Measurements from ENCODE around the gene ZNF521. TPM values are rescaled to one million over a fixed set of nuclear protein-coding genes. Genes with fewer than 3 reads are reported as not detected.

The ZNF521 gene
- polyA plus RNA-seq, 1 experiment = 25.9 TPM

- Histone ChIP-seq H3K27ac (ENCODE audit: low read depth, low read length) (no peak overlapping the region), H3K4me3 (ENCODE audit: low read depth, low read length) (no peak overlapping the region), H3K9me3 (ENCODE audit: control insufficient read depth, insufficient read depth, low read length) (no peaks in the 10 kb centered on the region), H3K27me3 (ENCODE audit: control insufficient read depth, insufficient read depth, low read length) (peaks cover 10% of the 10 kb centered on the region)
- POLR2A ChIA-PET = no interaction called here
- no peak for TF ChIP-seq CTCF (IDR thresholded peaks at IDR 0.05; ENCODE audit: low read depth, low read length)
- CTCF ChIA-PET = interaction anchor here (1.1 kb wide), 1 partner anchor 462 kb away, joined by 3 read pairs; no protein-coding TSS in a partner anchor
- no peak for DNase-seq (ENCODE audit: low read depth, low spot score)
Measured at GRCh38 chr18:25370391-25370790, 18.4 kb upstream of the ZNF521 start.

- POLR2A ChIA-PET = no interaction called here
- Histone ChIP-seq H3K27ac (ENCODE audit: low read depth, low read length) (no peak overlapping the region), H3K9me3 (ENCODE audit: control insufficient read depth, insufficient read depth, low read length) (no peaks in the 10 kb centered on the region), H3K27me3 (ENCODE audit: control insufficient read depth, insufficient read depth, low read length) (peaks cover 9% of the 10 kb centered on the region), H3K4me3 (ENCODE audit: low read depth, low read length) (no peak overlapping the region)
- TF ChIP-seq CTCF (IDR thresholded peaks at IDR 0.05; ENCODE audit: low read depth, low read length) = no peak
- CTCF ChIA-PET = no interaction called here
- no peak for DNase-seq (ENCODE audit: low read depth, low spot score)
Measured at GRCh38 chr18:25365242-25365641, 13.3 kb upstream of the ZNF521 start.

DNA sequence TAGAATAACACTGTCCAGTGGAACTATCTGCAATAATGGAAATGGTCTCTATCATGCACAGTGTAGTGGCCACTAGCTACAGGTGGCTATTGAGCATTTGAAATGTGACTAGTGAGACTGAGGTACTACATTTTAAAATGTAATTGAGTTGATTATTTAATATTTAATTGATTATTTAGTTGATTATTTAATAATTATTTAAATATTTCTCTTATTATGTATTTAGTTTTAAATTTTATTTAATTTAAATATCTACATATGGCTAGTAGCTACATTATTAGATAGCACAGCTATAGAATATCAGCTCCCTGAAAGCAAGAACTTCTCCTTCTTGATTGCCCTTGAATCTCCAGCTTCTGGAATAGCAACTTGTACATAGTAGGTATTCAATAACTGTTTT is 12.8 kb upstream of the ZNF521 start:
- DNase-seq (ENCODE audit: low read depth, low spot score) = no peak
- Histone ChIP-seq H3K27me3 (ENCODE audit: control insufficient read depth, insufficient read depth, low read length) (peaks cover 9% of the 10 kb centered on the region), H3K4me3 (ENCODE audit: low read depth, low read length) (no peak overlapping the region), H3K9me3 (ENCODE audit: control insufficient read depth, insufficient read depth, low read length) (no peaks in the 10 kb centered on the region), H3K27ac (ENCODE audit: low read depth, low read length) (no peak overlapping the region)
- ChIA-PET POLR2A (no interaction called here), CTCF (no interaction called here)
- TF ChIP-seq CTCF (IDR thresholded peaks at IDR 0.05; ENCODE audit: low read depth, low read length) = no peak

DNA sequence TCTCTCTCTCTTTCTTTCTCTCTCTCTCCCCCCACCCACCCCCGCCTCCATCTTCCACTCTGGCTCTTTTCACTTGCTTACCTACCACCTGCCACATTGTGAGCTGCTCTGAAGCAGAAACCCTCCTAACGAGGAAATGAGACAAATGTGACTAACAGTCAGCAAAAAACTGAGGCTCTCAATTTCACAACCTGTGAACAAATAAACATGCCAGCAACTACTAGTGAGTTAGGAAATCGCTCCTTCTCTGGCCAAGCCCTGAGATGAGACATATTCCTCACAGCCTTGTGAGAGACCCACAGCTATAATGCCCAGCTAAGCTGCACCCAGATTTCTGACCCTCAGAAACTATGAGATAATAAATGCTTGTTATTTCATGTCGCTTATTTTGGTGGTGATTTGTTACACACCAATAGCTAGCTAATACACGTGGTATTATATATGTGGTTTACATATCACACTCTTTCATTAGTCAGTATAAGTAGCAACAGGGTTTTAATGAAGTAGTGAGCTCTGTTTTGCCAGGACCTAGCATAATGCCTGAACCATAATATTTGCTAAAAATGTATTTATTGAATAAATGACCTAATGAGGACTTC is 8.4 kb upstream of the ZNF521 start:
- ChIA-PET POLR2A (no interaction called here), CTCF (interaction anchor here (0.5 kb wide), 1 partner anchor 50 kb away, joined by 3 read pairs; no protein-coding TSS in a partner anchor)
- TF ChIP-seq CTCF (IDR thresholded peaks at IDR 0.05; ENCODE audit: low read depth, low read length) = no peak
- Histone ChIP-seq H3K9me3 (ENCODE audit: control insufficient read depth, insufficient read depth, low read length) (no peaks in the 10 kb centered on the region), H3K4me3 (ENCODE audit: low read depth, low read length) (no peak overlapping the region), H3K27ac (ENCODE audit: low read depth, low read length) (no peak overlapping the region), H3K27me3 (ENCODE audit: control insufficient read depth, insufficient read depth, low read length) (peaks cover 12% of the 10 kb centered on the region)
- no peak for DNase-seq (ENCODE audit: low read depth, low spot score)

DNA sequence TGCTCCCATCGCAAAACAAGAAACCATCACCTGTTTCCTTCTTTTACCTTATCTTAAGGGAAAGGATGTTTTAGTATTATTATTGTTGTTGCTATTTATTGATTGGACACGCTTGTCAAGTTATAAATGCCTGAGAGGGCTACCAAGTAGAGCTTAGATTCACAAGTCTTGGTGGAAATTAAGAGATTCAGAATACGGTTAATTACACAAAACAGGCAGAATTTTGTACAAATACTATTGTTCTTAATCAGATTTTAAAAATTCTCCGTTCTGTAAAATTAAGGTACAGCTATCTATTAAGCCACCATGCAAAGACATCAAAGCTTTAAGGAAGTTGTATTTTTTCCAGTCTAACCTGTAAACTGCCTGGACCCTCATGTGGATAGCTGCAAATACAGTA is 1.1 kb upstream of the ZNF521 start:
- peaks cover 7% of the 10 kb centered on the region for H3K27me3 ChIP-seq (ENCODE audit: control insufficient read depth, insufficient read depth, low read length)
- peak overlapping the region; percentile 56 for H3K4me3 ChIP-seq (ENCODE audit: low read depth, low read length)
- H3K27ac ChIP-seq (ENCODE audit: low read depth, low read length) = no peak overlapping the region
- no peaks in the 10 kb centered on the region for H3K9me3 ChIP-seq (ENCODE audit: control insufficient read depth, insufficient read depth, low read length)
- no peak for DNase-seq (ENCODE audit: low read depth, low spot score)
- CTCF ChIA-PET = interaction anchor here (0.5 to 1.7 kb wide), 11 partner anchors 9 to 625 kb away, joined by 3 to 7 read pairs (median 3); no protein-coding TSS in a partner anchor
- TF ChIP-seq CTCF (IDR thresholded peaks at IDR 0.05; ENCODE audit: low read depth, low read length) = no peak
- POLR2A ChIA-PET = interaction anchor here (0.7 kb wide), 1 partner anchor 1849 kb away, joined by 3 read pairs; no protein-coding TSS in a partner anchor

Data from AG04450 (cell line).